ENCODE measurements around the gene SCO1.

The SCO1 gene

DNA sequence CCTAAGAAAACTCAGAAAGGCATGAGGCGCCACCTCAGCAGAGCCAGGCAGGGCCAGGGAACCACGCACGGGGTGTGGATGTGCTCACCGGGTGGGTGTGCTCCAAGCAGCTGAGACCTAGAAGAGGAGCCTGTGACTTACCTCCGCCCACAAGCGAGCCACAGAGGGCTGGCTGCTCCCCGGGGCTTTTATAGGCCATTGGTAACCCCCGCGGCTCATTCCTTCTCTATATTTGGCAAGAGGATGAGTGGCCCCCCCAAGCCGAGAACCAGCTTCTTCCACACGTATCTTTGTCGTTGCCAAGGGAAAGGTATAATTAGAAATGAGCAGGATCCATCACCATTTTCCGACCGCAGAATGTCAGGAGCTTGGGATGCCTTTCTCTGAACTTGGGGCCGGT lies 40.2 kb downstream of the SCO1 start, which contains the start of gene MYH3:
Gene MYH3, minus strand, starts transcription at position 162 of the 400 bp plus-strand sequence. CDS start 2,245 bp downstream, outside the sequence.
- no peak for DNase-seq (ENCODE audit: low read depth in 1 of 2, low spot score in 1 of 2)

DNA sequence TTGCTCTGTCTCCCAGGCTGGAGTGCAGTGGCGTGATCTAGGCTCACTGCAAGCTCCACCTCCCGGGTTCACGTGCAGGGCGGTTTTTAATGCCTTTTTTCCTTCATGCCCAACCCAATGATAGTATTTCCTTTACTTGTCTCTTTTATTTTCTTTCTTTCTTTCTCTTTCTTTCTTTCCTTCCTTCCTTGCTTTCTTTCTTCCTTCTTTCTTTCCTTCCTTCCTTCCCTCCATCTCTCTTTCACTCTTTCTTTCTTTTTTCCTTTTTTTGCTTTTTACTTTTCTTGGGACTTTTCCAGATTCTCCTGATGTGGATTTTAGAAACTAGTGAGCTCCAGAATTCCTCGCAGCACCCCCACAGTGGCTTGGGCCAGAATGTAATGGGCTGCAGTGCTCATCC lies 43.3 kb downstream of the SCO1 start:
- no peak for DNase-seq (ENCODE audit: low read depth in 1 of 2, low spot score in 1 of 2)

DNA sequence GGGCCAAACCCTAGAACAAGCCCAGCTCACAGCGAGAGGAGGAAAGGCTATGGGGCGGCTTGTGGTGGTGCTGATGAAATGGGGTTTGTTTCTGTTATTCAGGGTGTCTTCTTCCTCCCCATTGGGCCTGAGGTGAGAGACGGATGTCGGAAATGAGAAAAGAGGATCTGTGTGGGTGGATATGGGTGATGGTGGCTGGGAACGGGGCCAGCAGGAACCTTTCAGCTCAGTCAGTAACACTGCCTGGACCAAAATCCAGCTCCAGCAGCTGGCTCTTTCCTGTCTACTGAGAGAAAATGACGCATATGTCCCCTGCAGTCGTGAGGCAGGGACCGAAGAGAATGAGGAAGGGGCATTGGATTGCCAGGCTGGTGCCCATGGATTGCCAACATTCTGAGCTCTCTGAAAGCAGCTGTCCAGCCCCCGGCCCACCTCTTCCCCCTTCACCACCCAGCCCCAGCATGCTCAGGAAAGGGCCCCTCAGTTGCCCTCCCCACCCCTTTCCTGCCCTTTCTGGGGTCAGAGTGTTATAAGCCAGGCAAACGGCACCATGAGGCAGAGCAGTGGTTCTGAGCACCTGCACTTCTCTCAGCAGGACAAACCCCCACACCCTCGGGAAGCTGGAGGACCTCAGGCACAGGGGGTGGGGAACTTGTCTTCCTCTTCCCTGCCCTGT lies 44.2 kb downstream of the SCO1 start:
- no peak for DNase-seq (ENCODE audit: low read depth in 1 of 2, low spot score in 1 of 2)

- no peak for DNase-seq (ENCODE audit: low read depth in 1 of 2, low spot score in 1 of 2)
Observed at GRCh38 chr17:10651927-10652326, 45.4 kb downstream of the SCO1 start.

DNA sequence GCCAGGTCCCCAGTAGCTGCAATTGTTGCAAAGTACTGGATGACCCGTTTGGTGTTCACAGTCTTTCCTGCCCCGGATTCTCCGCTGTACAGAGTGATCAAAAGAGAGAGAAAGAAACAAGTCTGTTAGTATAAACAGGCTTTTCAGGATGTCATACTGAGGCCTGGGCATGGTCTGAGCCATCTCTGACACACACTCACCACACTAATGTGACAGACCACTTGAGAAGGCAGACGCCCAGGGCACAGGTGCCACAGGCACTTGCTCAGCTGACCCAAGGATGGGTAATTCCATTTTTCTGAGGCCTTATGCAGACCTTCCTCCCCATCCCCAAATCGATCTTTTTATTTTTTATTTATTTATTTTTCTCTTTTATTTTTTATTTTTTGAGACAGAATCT lies 47.7 kb downstream of the SCO1 start:
- no peak for DNase-seq (ENCODE audit: low read depth in 1 of 2, low spot score in 1 of 2)

- DNase-seq (ENCODE audit: low read depth in 1 of 2, low spot score in 1 of 2), result no peak
Observed at GRCh38 chr17:10648956-10649355, 48.4 kb downstream of the SCO1 start.

DNA sequence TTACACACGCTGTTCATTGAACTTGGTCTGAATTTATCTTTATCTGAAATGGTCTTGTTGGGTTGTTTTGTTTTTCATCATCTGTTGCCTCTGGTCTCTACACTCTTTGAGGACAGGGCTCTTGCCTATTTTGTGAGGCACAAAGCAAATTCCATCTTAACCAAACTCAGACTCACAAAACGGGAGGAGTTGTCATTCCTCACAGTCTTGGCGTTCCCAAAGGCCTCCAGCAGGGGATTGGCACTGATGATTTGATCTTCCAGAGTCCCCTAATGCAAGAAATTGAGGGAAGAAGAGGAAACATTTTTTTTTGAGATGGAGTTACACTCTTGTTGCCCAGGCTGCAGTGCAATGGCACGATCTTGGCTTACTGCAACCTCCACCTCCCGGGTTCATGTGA lies 49.0 kb downstream of the SCO1 start:
- DNase-seq (ENCODE audit: low read depth in 1 of 2, low spot score in 1 of 2), result no peak

DNA sequence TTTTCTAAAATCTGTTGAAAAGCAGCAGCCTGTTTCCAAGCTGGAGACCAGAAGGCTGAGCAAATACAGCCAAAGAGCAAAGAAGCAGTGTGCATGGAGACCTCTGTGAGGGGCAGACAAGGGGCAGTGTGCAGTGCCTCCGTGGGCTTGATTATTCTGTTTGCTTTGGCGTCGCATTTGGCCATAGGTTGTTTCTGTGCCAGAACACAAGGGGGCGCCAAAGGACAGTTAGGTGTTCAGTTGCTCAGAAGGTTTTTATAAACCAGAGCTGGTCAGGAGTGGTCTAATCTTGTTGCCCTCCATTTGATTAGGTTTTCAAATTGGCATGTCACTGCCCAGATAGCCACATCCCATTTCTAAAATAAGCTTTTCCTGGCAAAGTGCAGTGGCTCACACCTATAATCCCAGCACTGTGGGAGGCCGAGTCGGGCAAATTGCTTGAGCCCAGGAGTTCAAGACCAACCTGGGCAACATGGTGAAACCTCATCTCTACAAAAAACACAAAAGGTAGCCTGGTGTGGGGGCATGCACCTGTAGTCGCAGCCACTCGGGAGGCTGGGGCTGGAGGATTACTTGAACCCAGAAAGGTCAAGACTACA lies 50.8 kb downstream of the SCO1 start:
- DNase-seq (ENCODE audit: low read depth in 1 of 2, low spot score in 1 of 2), result peak; percentile 45 to 54

DNA sequence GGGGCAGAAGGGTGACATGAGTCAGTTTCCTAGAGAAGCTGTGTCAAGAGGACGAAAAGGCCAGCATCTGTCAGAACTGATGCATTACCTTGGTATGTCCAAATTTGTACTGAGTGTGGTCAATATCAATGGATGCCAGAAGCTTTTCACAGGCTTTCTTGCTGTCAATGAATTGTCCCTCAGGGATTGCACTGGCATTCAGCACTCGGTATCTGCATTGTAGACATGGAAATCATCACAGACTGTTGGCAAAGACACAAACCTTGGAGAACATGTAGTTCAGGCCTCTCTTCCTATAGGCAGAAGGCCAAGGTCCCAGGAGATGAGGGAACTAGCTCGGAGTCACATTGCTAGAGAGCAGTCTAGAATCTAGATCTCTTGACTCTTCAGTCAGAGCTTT lies 56.9 kb downstream of the SCO1 start:
- no peak for DNase-seq (ENCODE audit: low read depth in 1 of 2, low spot score in 1 of 2)

GRCh38 chr17:10638151-10638550 lies 59.2 kb downstream of the SCO1 start:
- DNase-seq (ENCODE audit: low read depth in 1 of 2, low spot score in 1 of 2), result no peak

DNA sequence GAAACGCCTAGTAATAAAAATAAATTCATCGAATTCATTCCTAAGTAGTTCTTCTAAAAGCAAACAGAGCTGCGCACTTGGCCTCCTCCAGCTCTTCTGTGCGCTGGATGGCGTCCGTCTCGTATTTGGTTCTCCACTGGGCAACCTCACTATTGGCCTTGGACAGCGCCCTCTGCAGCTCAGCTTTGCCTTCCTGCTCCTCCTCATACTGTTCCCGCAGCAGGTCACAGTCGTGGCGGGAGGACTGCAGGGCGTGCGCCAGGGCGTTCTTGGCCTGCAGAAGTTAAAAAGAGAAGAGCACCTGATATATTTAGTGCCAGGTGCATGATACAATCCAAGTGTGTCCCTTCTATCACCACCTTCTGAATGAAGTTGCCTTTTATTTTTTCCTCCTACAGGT lies 62.0 kb downstream of the SCO1 start:
- no peak for DNase-seq (ENCODE audit: low read depth in 1 of 2, low spot score in 1 of 2)

DNA sequence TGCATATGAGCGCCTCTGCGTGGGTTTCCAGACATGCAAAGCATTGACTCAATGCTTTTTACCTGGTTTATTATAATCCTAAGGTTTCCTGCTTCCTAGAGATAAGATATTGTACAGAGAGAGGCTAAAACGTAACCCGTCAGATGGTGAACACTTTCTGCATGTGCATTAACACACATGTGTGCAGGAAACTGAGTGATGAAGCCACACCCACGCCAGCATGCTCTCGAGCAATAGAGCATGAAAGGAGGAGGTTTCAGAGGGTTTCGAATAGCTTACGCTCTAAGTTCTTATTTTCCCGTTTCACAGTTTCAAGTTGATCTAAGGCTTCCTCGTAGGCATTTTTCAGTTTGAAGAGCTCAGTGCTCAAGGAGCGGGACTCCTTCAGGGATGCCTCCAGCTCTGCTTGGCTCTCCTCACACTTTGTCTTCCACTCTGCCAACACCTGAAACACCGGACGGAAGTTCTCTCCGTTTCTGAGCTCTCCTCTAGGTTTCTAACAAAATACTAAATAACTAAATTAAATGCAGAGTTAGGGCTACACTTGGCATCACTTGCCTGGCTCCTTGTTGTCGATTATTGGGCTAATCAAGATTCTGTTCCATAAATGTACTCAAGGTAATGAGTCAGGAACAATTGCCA lies 63.5 kb downstream of the SCO1 start:
- DNase-seq (ENCODE audit: low read depth in 1 of 2, low spot score in 1 of 2), result no peak

- DNase-seq (ENCODE audit: low read depth in 1 of 2, low spot score in 1 of 2), result no peak
Observed at GRCh38 chr17:10631701-10632100, 65.6 kb downstream of the SCO1 start.

GRCh38 chr17:10631048-10631700 lies 66.2 kb downstream of the SCO1 start:
- DNase-seq (ENCODE audit: low read depth in 1 of 2, low spot score in 1 of 2), result no peak

DNA sequence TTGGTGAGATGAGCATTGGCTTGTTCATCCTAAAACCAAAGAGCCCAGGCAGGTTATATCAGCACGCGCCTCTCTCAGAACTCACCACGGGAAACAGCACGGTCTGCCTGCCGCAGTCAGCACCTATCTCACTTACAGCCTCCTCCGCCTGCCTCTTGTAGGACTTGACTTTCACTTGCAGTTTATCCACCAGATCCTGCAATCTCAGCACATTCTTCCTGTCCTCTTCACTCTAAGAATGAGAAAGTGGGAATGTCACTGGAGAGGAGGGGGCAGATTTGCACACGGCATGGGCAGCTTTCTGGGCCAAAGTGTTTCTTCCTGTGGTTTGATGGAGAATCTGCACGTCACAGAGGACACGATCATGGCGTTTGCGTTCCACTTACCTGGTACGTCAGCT lies 67.6 kb downstream of the SCO1 start:
- DNase-seq (ENCODE audit: low read depth in 1 of 2, low spot score in 1 of 2), result no peak

- no peak for DNase-seq (ENCODE audit: low read depth in 1 of 2, low spot score in 1 of 2)
Observed at GRCh38 chr17:10628756-10629155, 68.6 kb downstream of the SCO1 start.

- no peak for DNase-seq (ENCODE audit: low read depth in 1 of 2, low spot score in 1 of 2)
Observed at GRCh38 chr17:10626390-10626789, 70.9 kb downstream of the SCO1 start.

DNA sequence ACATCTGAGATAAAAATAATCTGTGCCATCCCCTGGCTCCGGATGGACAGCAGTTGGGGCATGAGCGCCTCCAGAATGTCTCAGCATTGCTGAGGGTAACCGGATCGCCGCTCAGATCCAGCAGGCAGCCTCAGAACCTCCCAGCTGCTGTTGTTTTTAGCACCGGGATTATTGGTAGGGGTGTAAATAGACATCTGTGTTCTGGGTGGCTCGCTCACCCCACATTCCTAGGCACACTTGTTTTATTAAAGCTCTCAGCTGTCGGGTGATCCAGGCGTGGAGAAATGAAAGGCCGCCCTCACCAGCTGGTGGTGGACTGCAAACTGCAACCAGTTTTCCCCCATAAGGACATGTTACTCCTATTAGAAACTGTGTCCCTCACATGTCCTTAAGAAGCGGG lies 72.4 kb downstream of the SCO1 start:
- DNase-seq (ENCODE audit: low read depth in 1 of 2, low spot score in 1 of 2), result no peak

- DNase-seq (ENCODE audit: low read depth in 1 of 2, low spot score in 1 of 2), result no peak
Observed at GRCh38 chr17:10623737-10624338, 73.5 kb downstream of the SCO1 start.

DNA sequence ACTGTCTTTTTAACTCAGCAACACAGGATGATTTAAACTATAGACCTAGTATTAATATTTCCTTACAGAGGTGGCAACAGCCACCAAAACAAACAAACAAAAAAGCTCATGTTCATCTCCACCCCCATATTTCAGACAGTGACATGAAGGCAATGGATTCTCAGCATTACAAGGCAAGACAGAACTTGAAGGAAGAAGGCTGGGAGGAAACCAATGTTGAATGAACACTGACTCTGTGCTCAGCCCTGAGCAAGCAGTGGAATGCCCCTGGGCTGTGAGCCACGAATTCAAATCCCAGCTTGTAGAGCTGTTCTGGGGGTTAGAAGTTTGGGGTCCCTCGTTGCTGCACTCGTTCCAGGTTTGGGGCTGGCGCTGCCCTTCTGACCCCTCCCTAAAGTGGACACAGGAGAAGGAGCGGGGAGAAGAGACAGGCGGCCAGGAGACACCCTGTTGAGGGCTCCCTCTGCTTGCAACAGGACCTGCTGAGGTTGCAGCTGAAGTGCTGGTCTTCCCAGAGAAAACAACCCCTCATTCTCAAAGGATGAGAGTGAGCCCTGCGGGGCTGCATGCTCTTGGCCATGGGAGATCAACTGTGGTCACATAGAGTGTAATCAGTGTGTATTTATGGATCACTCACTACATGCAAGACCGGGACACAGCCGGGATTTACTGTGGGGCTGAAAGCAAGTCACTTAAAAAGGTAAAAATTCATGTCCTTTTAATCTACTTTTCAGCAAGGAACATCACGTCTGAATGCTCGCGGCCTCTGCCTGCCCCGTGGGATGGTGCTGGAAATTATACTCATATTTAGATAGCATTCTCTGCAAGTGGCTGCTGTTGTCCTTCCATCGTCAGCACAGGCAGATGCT lies 74.5 kb downstream of the SCO1 start:
- DNase-seq (ENCODE audit: low read depth in 1 of 2, low spot score in 1 of 2), result no peak

All from stimulated activated CD4-positive, alpha-beta T cell treated with anti-CD3 and anti-CD28 coated beads, Interleukin-15, amount 100 ng/mL, for 1 hour (primary cell).